ENCODE measurements around the gene MAOB.

Gene MAOB

DNA sequence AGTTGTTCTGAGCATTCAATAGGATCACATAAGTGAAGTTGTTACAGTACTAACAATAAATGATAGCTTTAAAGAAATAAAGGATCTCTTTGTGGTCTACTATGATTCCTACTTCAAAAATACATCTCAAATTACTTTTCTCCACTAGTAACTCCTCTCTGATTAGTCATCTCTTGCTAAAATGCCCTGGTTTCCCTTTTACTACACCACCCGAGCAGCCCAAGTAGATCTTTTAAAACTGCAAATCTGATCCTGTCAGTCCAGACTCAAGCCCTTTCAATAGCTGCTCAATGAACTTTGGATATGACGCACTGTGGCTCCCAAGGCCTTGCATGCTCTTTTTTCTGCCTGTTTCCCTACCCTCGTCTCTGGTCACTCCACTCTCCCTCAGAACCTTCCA is 128.6 kb downstream of the MAOB start:
- DNase-seq (ENCODE audit: low spot score) = no peak
- TF ChIP-seq CTCF (IDR thresholded peaks at IDR 0.05; ENCODE audit: extremely low read depth, insufficient read depth, missing control alignments) = no peak
- in situ Hi-C loops (cut with MboI; ENCODE audit: low pct_unique_long_range_greater_than_20kb, low sequenced_read_pairs, unreplicated experiment) = loop anchor here (25.0 kb wide), 1 partner anchor 1966 kb away; no protein-coding TSS in a partner anchor

GRCh38 chrX:43750248-43750676 is 132.0 kb downstream of the MAOB start:
- DNase-seq (ENCODE audit: low spot score) = peak; percentile 39
- in situ Hi-C loops (cut with MboI; ENCODE audit: low pct_unique_long_range_greater_than_20kb, low sequenced_read_pairs, unreplicated experiment) = loop anchor here (25.0 kb wide), 1 partner anchor 1963 kb away; no protein-coding TSS in a partner anchor
- peak; percentile 48 for TF ChIP-seq CTCF (IDR thresholded peaks at IDR 0.05; ENCODE audit: extremely low read depth, insufficient read depth, missing control alignments)

DNA sequence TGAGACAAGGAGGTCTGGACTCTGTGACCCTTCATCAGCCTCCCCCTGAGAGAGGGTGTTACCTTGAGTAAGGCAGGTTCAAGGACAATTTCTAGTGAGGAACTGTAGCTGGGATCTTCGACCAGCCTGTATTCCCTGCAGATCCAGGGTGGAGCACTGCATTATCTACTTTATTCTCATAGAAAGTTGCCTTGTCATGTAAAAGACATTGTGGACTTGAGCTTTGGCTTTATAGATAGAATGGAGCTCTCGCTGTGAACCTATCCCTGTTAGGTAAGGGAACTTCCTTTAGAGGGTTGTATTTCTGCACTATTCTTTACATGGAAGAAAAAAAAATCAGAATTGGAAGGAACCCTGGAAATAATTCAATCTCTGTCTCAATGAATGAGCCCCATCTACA is 134.8 kb downstream of the MAOB start:
- in situ Hi-C loops (cut with MboI; ENCODE audit: low pct_unique_long_range_greater_than_20kb, low sequenced_read_pairs, unreplicated experiment) = no loop called here
- DNase-seq (ENCODE audit: low spot score) = no peak
- TF ChIP-seq CTCF (IDR thresholded peaks at IDR 0.05; ENCODE audit: extremely low read depth, insufficient read depth, missing control alignments) = no peak

DNA sequence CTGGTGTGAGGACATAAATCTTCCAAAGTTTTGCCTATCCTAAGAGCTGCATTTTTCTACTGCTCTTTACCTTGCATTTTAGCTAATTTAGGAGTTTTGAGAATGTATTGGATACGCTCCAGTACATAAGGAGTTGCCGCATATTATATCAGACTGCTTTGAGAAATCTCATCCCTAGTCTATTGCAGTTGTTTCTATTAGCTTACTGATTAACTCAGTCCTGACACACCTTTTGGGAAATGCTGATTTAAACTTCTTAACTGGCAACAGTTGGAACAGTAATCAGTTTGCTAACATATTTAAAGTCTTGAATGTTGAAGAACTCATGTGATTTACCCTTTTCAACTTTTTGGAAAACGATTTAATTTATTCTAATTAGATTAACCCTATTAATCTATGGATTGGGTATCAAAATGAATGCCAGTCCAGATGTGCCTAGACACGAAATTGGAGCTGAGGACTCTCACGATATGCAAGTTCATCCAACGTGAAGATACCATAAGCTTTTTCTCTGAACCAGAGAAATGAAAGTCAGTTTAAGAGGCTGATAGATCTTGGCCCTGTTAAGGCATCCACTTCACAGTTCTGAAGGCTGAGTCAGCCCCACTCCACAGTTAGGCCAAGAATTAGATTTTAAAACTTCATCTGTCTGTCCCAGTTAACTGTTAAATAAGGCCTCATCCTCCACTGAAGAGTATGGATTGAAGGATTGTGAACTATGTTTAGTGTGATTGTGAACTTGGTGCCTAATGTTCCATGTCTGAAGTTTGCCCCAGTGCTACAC is 136.1 kb downstream of the MAOB start:
- TF ChIP-seq CTCF (IDR thresholded peaks at IDR 0.05; ENCODE audit: extremely low read depth, insufficient read depth, missing control alignments) = no peak
- DNase-seq (ENCODE audit: low spot score) = no peak
- in situ Hi-C loops (cut with MboI; ENCODE audit: low pct_unique_long_range_greater_than_20kb, low sequenced_read_pairs, unreplicated experiment) = no loop called here

DNA sequence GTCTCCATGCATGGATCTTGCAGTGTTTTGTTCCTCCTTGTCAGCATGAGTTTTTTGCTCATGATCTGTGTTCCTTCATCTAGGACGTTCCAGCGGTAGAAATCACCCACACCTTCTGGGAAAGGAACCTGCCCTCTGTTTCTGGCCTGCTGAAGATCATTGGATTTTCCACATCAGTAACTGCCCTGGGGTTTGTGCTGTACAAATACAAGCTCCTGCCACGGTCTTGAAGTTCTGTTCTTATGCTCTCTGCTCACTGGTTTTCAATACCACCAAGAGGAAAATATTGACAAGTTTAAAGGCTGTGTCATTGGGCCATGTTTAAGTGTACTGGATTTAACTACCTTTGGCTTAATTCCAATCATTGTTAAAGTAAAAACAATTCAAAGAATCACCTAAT is 138.0 kb downstream of the MAOB start:
- no peak for DNase-seq (ENCODE audit: low spot score)
- in situ Hi-C loops (cut with MboI; ENCODE audit: low pct_unique_long_range_greater_than_20kb, low sequenced_read_pairs, unreplicated experiment) = no loop called here
- TF ChIP-seq CTCF (IDR thresholded peaks at IDR 0.05; ENCODE audit: extremely low read depth, insufficient read depth, missing control alignments) = no peak

- in situ Hi-C loops (cut with MboI; ENCODE audit: low pct_unique_long_range_greater_than_20kb, low sequenced_read_pairs, unreplicated experiment) = no loop called here
- DNase-seq (ENCODE audit: low spot score) = no peak
- TF ChIP-seq CTCF (IDR thresholded peaks at IDR 0.05; ENCODE audit: extremely low read depth, insufficient read depth, missing control alignments) = no peak
These were observed 139.0 kb downstream of the MAOB start for GRCh38 chrX:43743100-43743822.
